Measurements from ENCODE around the gene JCHAIN. TPM values are rescaled to one million over a fixed set of nuclear protein-coding genes. Genes with fewer than 3 reads are reported as not detected.
A peak's percentile ranks its signal among the peaks of the same experiment; 100 is the strongest.

Gene JCHAIN
- total and polyA plus RNA-seq, 9 of the 15 experiments (the other 6 are each of a cell fraction or from before 2014, with no cell fraction given), result 0.04 to 0.68 (median 0.26) TPM; not detected in 5

GRCh38 chr4:70704215-70704930 is 38.1 kb upstream of the JCHAIN start (continued):
- TF ChIP-seq ZBTB33 (CRISPR knock-in tag; IDR thresholded peaks at IDR 0.05), result peak; percentile 82
- TF ChIP-seq AFF1 (IDR thresholded peaks at IDR 0.05; ENCODE audit: low read depth in 1 of 2, partially characterized antibody in 2 of 2), result peak; percentile 35 to 60
- no peak for TF ChIP-seq ZNF551 (CRISPR knock-in tag; IDR thresholded peaks at IDR 0.05)
- TF ChIP-seq ARID4B (CRISPR knock-in tag; IDR thresholded peaks at IDR 0.05), result peak; percentile 59; the same call in 1 of the 2 replicates
- TF ChIP-seq HDAC2 (IDR thresholded peaks at IDR 0.05), result 0 out of 2 replicates have a peak, but pooled peaks have one; percentile 38
- TF ChIP-seq SMAD4 (CRISPR knock-in tag; conservative IDR thresholded peaks at IDR 0.05), result peak; percentile 57
- peak; percentile 9; the same call in 1 of the 2 replicates for TF ChIP-seq RBFOX2 (IDR thresholded peaks at IDR 0.05; ENCODE audit: low read depth, low read length)
- peak; percentile 10; the same call in 1 of the 2 replicates for TF ChIP-seq ESRRA (IDR thresholded peaks at IDR 0.05; ENCODE audit: borderline replicate concordance, low read depth)
- TF ChIP-seq ZNF717 (CRISPR knock-in tag; IDR thresholded peaks at IDR 0.05), result no peak
- TF ChIP-seq FOXK1 (CRISPR knock-in tag; IDR thresholded peaks at IDR 0.05; ENCODE audit: borderline replicate concordance), result no peak
- peak; percentile 74; the same call in 1 of the 2 replicates for TF ChIP-seq NFIC (IDR thresholded peaks at IDR 0.05)
- peak; percentile 56; the same call in 1 of the 2 replicates for TF ChIP-seq SMARCA4 (IDR thresholded peaks at IDR 0.05)
- TF ChIP-seq MAX (CRISPR knock-in tag; IDR thresholded peaks at IDR 0.05), result peak; percentile 21; the same call in 1 of the 2 replicates
- TF ChIP-seq ETV6 (IDR thresholded peaks at IDR 0.05; ENCODE audit: borderline replicate concordance in 1 of 2, low read depth in 2 of 2, low read length in 1 of 2), result no peak
- no peak for TF ChIP-seq ETV6 (CRISPR knock-in tag; IDR thresholded peaks at IDR 0.05; ENCODE audit: borderline replicate concordance)
